SK-N-SH (cell line): ENCODE data around the gene BCL11A. TPM values are rescaled to one million over a fixed set of nuclear protein-coding genes. Genes with fewer than 3 reads are reported as not detected.

Source experiments
- CTCF ChIA-PET: fragments of 300-600, 350-600 bp; formaldehyde crosslinking; extraction: SDS; loops from one replicate; lab custom pipeline; 2021; lab: Yijun Ruan, JAX
- POLR2A ChIA-PET: fragments of 350-600 bp; sonication (Branson Sonifier 250); formaldehyde crosslinking; extraction: SDS; loops from one replicate; lab custom pipeline; 2020; ENCODE audit warnings: antibody characterized with exemption, inconsistent platforms; lab: Yijun Ruan, JAX
- DNase-seq: peaks from one replicate; pipeline ENCODE4 v3.0.0; 2012
- H2AFZ ChIP-seq: fragments of 200-600 bp; sonication (generic); 2 replicates; pipeline ENCODE4 v1.8.1; 2016; ENCODE audit warnings: antibody characterized with exemption, mild to moderate bottlenecking, low read depth
- H3F3A ChIP-seq: fragments of 200-600 bp; sonication (generic); replicated peaks from 2 replicates; pipeline ENCODE3; 2016; ENCODE audit warnings: antibody characterized with exemption, mild to moderate bottlenecking; ENCODE audit not compliant: insufficient read depth
- H3K27ac ChIP-seq, 2 experiments: fragments of 200-500 bp in 1 of 2; fragments of 200-600 bp in 1 of 2; sonication (Bioruptor generic) in 1 of 2; sonication (generic), shearing (Covaris generic) in 1 of 2; 2 replicates each; pipeline versions ENCODE4 v1.5.1 to v1.6.1; 2014 to 2016; ENCODE audit warnings: low read depth in 2 of 2, inconsistent platforms in 1 of 2, low read length in 1 of 2, mild to moderate bottlenecking in 1 of 2, mixed read lengths in 1 of 2
- H3K27me3 ChIP-seq: fragments of 200-600 bp; sonication (generic), shearing (Covaris generic); 2 replicates; pipeline ENCODE4 v1.6.1; 2016; ENCODE audit warnings: mixed run types; ENCODE audit not compliant: insufficient read depth
- H3K36me3 ChIP-seq, 2 experiments: fragments of 200-500 bp in 1 of 2; fragments of 200-600 bp in 1 of 2; sonication (Bioruptor generic) in 1 of 2; sonication (generic) in 1 of 2; replicated peaks in 1 of 2; 2 replicates each; pipeline versions ENCODE3 to v1.5.1; 2014 to 2016; ENCODE audit warnings: low read length in 1 of 2, mild to moderate bottlenecking in 1 of 2; ENCODE audit not compliant: insufficient read depth in 2 of 2, control insufficient read depth in 1 of 2
- H3K4me1 ChIP-seq, 2 experiments: fragments of 200-500 bp in 1 of 2; fragments of 200-600 bp in 1 of 2; sonication (Bioruptor generic) in 1 of 2; sonication (generic), shearing (Covaris generic) in 1 of 2; 2 replicates each; pipeline versions ENCODE4 v1.5.1 to v1.6.1; 2014 to 2016; ENCODE audit warnings: low read depth in 1 of 2, low read length in 1 of 2, mixed run types in 1 of 2; ENCODE audit not compliant: insufficient read depth in 2 of 2, control insufficient read depth in 1 of 2
- H3K4me2 ChIP-seq: fragments of 200-600 bp; sonication (generic), shearing (Covaris generic); 2 replicates; pipeline ENCODE4 v1.6.1; 2017; ENCODE audit warnings: mixed run types
- H3K4me3 ChIP-seq, 2 experiments: fragments of 200-500 bp in 1 of 2; fragments of 200-600 bp in 1 of 2; sonication (Bioruptor generic) in 1 of 2; sonication (generic), shearing (Covaris generic) in 1 of 2; 2 replicates each; pipeline versions ENCODE4 v1.5.1 to v1.8.1; 2014 to 2016; ENCODE audit warnings: low read depth in 2 of 2, inconsistent platforms in 1 of 2, low read length in 1 of 2, mild to moderate bottlenecking in 1 of 2, mixed read lengths in 1 of 2, moderate library complexity in 1 of 2
- H3K79me2 ChIP-seq: fragments of 200-600 bp; sonication (generic); 2 replicates; pipeline ENCODE4 v1.8.1; 2017; ENCODE audit warnings: mild to moderate bottlenecking; ENCODE audit not compliant: insufficient read depth
- H3K9ac ChIP-seq: fragments of 200-600 bp; sonication (generic); 2 replicates; pipeline ENCODE4 v1.6.1; 2017; ENCODE audit warnings: mixed run types
- H3K9me2 ChIP-seq: fragments of 200-600 bp; sonication (generic); 2 replicates; pipeline ENCODE4 v1.6.1; 2017; ENCODE audit warnings: mixed run types
- H3K9me3 ChIP-seq: fragments of 200-600 bp; sonication (generic); 2 replicates; pipeline ENCODE4 v1.6.1; 2017; ENCODE audit warnings: mixed run types, mild to moderate bottlenecking, moderate library complexity
- H4K20me1 ChIP-seq: fragments of 200-600 bp; sonication (generic); 2 replicates; pipeline ENCODE4 v1.6.1; 2017; ENCODE audit warnings: mild to moderate bottlenecking, mixed run types; ENCODE audit not compliant: insufficient read depth
- EP300 ChIP-seq, 2 experiments: IDR thresholded peaks; 2 replicates each; pipeline versions ENCODE4 v1.4.0 to v1.6.1; 2012; ENCODE audit warnings: borderline replicate concordance in 1 of 2, low read depth in 1 of 2, low read length in 1 of 2
- FOXM1 ChIP-seq: IDR thresholded peaks from 2 replicates; pipeline ENCODE4 v1.4.0; 2012; ENCODE audit warnings: low read depth, mild to moderate bottlenecking
- GABPA ChIP-seq: IDR thresholded peaks from 2 replicates; pipeline ENCODE4 v1.4.0; 2012; ENCODE audit warnings: low read depth, mild to moderate bottlenecking
- IRF3 ChIP-seq: fragments of 150-350 bp; IDR thresholded peaks from 2 replicates; pipeline ENCODE4 v1.6.1; 2016; ENCODE audit warnings: mild to moderate bottlenecking, low read depth, low read length
- JUND ChIP-seq: IDR thresholded peaks from 2 replicates; pipeline ENCODE4 v1.4.0; 2012
- MAX ChIP-seq: IDR thresholded peaks from 2 replicates; pipeline ENCODE4 v1.4.0; 2012; ENCODE audit warnings: low read depth
- MEF2A ChIP-seq: IDR thresholded peaks from 2 replicates; pipeline ENCODE4 v1.4.0; 2012; ENCODE audit warnings: low read depth, borderline replicate concordance
- POLR2AphosphoS5 ChIP-seq: IDR thresholded peaks from 2 replicates; pipeline ENCODE4 v1.6.1; 2012; ENCODE audit warnings: low read depth, low read length
- RCOR1 ChIP-seq: fragments of 150-350 bp; IDR thresholded peaks from 2 replicates; pipeline ENCODE4 v1.6.1; 2017; ENCODE audit warnings: antibody characterized with exemption, low read length
- REST ChIP-seq: IDR thresholded peaks from 2 replicates; pipeline ENCODE4 v1.6.1; 2012; ENCODE audit warnings: mild to moderate bottlenecking, low read depth, low read length, moderate library complexity
- RFX5 ChIP-seq: IDR thresholded peaks from 2 replicates; pipeline ENCODE4 v1.6.1; 2012; ENCODE audit warnings: mild to moderate bottlenecking, improper control_type of control experiment, low read length
- RXRA ChIP-seq: IDR thresholded peaks from 2 replicates; pipeline ENCODE4 v1.4.0; 2012; ENCODE audit warnings: low read depth, mild to moderate bottlenecking, borderline replicate concordance
- SIN3A ChIP-seq: IDR thresholded peaks from 2 replicates; pipeline ENCODE4 v1.6.1; 2012; ENCODE audit warnings: low read depth, mild to moderate bottlenecking, low read length, moderate library complexity, borderline replicate concordance
- TAF1 ChIP-seq: IDR thresholded peaks from 2 replicates; pipeline ENCODE4 v1.6.1; 2012; ENCODE audit warnings: low read depth, mild to moderate bottlenecking, low read length, moderate library complexity, borderline replicate concordance
- USF1 ChIP-seq: IDR thresholded peaks from 2 replicates; pipeline ENCODE4 v1.4.0; 2012; ENCODE audit warnings: low read depth, borderline replicate concordance
- WGBS: methylation state at CpG from one replicate; pipeline ENCODE4 v1.1.6; 2017; ENCODE audit warnings: low lambda C conversion rate; 5-methylcytosine and 5-hydroxymethylcytosine counted together
- polyA plus RNA-seq, 3 experiments: library from polyadenylated mRNA; depleted of rRNA; stranded (reverse); fragments of >200 nt; gene quantifications; 2 replicates each; pipeline ENCODE4 v1.2.3, GENCODE V29; 2012

BCL11A gene
- polyA plus RNA-seq, 1 of the 3 experiments (the other 2 are of a cell fraction), result 1.9 TPM

- TF ChIP-seq GABPA (no peak), EP300 (IDR thresholded peaks at IDR 0.05; ENCODE audit: borderline replicate concordance in 1 of 2, low read depth in 1 of 2, low read length in 1 of 2) (no peak), RXRA (no peak), RFX5 (no peak)
- TF ChIP-seq, all 33 proteins: peak for 0
- no peak for DNase-seq
- Histone ChIP-seq H3K9me3 (no peaks in the 10 kb centered on the region), H3K9ac (peak overlapping the region; percentile 85), H4K20me1 (no peaks in the 10 kb centered on the region), H3K27ac (peak overlapping the region; percentile 75 to 100; a peak in 3 of 4 replicates), H3K4me2 (peak overlapping the region; percentile 66), H3F3A (peaks cover 33% of the 10 kb centered on the region), H3K27me3 (no peaks in the 10 kb centered on the region), H3K9me2 (no peaks in the 10 kb centered on the region), H3K79me2 (peaks cover 16% of the 10 kb centered on the region), H2AFZ (0 out of 2 replicates have a peak overlapping the region, but pooled peaks have one; percentile 17), H3K4me3 (no peak overlapping the region), H3K36me3 (no peaks in the 10 kb centered on the region), H3K4me1 (peaks cover 0 to 22% of the 10 kb centered on the region in 2 experiments; a peak in 3 of 4 replicates)
- WGBS, result 80% methylated on average over 4 of the region's 4 CpGs
- ChIA-PET CTCF (interaction anchor here (1.5 kb wide), 2 partner anchors 9 to 64 kb away, joined by 4 to 5 read pairs; no protein-coding TSS in a partner anchor), POLR2A (interaction anchor here (1.0 kb wide), 1 partner anchor 52 kb away, joined by 4 read pairs; no protein-coding TSS in a partner anchor)
Measured at GRCh38 chr2:60517446-60517845, 36.0 kb downstream of the BCL11A start.

- peaks cover 16% of the 10 kb centered on the region for H3K79me2 ChIP-seq
- H3K36me3 ChIP-seq, result no peaks in the 10 kb centered on the region
- H2AFZ ChIP-seq, result peak overlapping the region; percentile 17; the same call in 1 of the 2 replicates
- peak overlapping the region; percentile 66 for H3K4me2 ChIP-seq
- ChIA-PET POLR2A (no interaction called here), CTCF (interaction anchor here (1.5 kb wide), 2 partner anchors 8 to 65 kb away, joined by 4 to 5 read pairs; no protein-coding TSS in a partner anchor)
- no peak for TF ChIP-seq FOXM1
- H3K27me3 ChIP-seq, result no peaks in the 10 kb centered on the region
- H3K9ac ChIP-seq, result peak overlapping the region; percentile 85
- DNase-seq, result no peak
- peaks cover 33% of the 10 kb centered on the region for H3F3A ChIP-seq
- peak overlapping the region in 1 of 2 experiments; percentile 49; a peak in 3 of 4 replicates for H3K4me3 ChIP-seq
- peak overlapping the region; percentile 75 to 100 for H3K27ac ChIP-seq
- no peaks in the 10 kb centered on the region for H4K20me1 ChIP-seq
- 18% methylated on average over 4 of the region's 4 CpGs for WGBS
- peaks cover 0 to 22% of the 10 kb centered on the region in 2 experiments; a peak in 3 of 4 replicates for H3K4me1 ChIP-seq
- H3K9me3 ChIP-seq, result no peaks in the 10 kb centered on the region
- no peaks in the 10 kb centered on the region for H3K9me2 ChIP-seq
Measured at GRCh38 chr2:60516826-60517225, 36.6 kb downstream of the BCL11A start.

- Histone ChIP-seq H3F3A (peaks cover 33% of the 10 kb centered on the region), H3K4me2 (peak overlapping the region; percentile 66), H3K4me1 (peaks cover 0 to 22% of the 10 kb centered on the region in 2 experiments; a peak in 3 of 4 replicates), H3K4me3 (peak overlapping the region; percentile 15 to 49; a peak in 3 of 4 replicates), H3K27ac (peak overlapping the region; percentile 75 to 100), H3K9ac (peak overlapping the region; percentile 85), H3K79me2 (peaks cover 16% of the 10 kb centered on the region), H3K9me3 (no peaks in the 10 kb centered on the region), H3K27me3 (no peaks in the 10 kb centered on the region), H3K36me3 (no peaks in the 10 kb centered on the region), H4K20me1 (no peaks in the 10 kb centered on the region), H2AFZ (peak overlapping the region; percentile 85), H3K9me2 (no peaks in the 10 kb centered on the region)
- ChIA-PET CTCF (interaction anchor here (1.5 kb wide), 1 partner anchor 65 kb away, joined by 5 read pairs; no protein-coding TSS in a partner anchor), POLR2A (no interaction called here)
- 18% methylated on average over 6 of the region's 6 CpGs for WGBS
- no peak for DNase-seq
- TF ChIP-seq MEF2A (no peak), SIN3A (0 out of 2 replicates have a peak, but pooled peaks have one; percentile 4), USF1 (no peak), TAF1 (no peak), JUND (peak; percentile 83), MAX (peak; percentile 30; the same call in 1 of the 2 replicates), REST (no peak), POLR2AphosphoS5 (peak; percentile 59), IRF3 (no peak), FOXM1 (no peak), RCOR1 (no peak)
Measured at GRCh38 chr2:60516383-60516811, 37.1 kb downstream of the BCL11A start.
